OCI-LY3 (cell line): ENCODE measurements around the gene WEE1.

Source experiments
- CTCF ChIP-seq: fragments of 200-600, 300-600 bp; sonication (generic); IDR thresholded peaks from 2 replicates; pipeline ENCODE4 v1.5.1; 2014; ENCODE audit warnings: antibody characterized with exemption, low read length, low read depth
- EZH2phosphoT487 ChIP-seq: fragments of 200-600 bp; shearing (Covaris generic); IDR thresholded peaks from 2 replicates; pipeline ENCODE4 v1.6.1; 2018; ENCODE audit warnings: antibody characterized with exemption, mixed run types, low read depth

GRCh38 chr11:9524001-9524400 is 49.5 kb upstream of the WEE1 start:
- no peak for TF ChIP-seq CTCF
- TF ChIP-seq EZH2phosphoT487 = no peak
